Hepatocyte (in vitro differentiated cells): ENCODE data around the gene IGFBP7.

Source experiments
- CTCF ChIP-seq: fragments of 200-600 bp; sonication (generic); IDR thresholded peaks from 2 replicates; pipeline ENCODE4 v1.5.1; 2016; ENCODE audit warnings: antibody characterized with exemption, mild to moderate bottlenecking; ENCODE audit not compliant: poor library complexity
- EZH2 ChIP-seq: fragments of 200-600 bp; sonication (generic); IDR thresholded peaks from 2 replicates; pipeline ENCODE4 v1.6.1; 2016; ENCODE audit warnings: antibody characterized with exemption, mild to moderate bottlenecking, borderline replicate concordance
- EZH2phosphoT487 ChIP-seq: fragments of 200-600 bp; sonication (generic); IDR thresholded peaks from one replicate; pipeline ENCODE4 v1.6.1; 2018; ENCODE audit warnings: antibody characterized with exemption, mild to moderate bottlenecking, low read depth, moderate library complexity; ENCODE audit not compliant: unreplicated experiment, severe bottlenecking

DNA sequence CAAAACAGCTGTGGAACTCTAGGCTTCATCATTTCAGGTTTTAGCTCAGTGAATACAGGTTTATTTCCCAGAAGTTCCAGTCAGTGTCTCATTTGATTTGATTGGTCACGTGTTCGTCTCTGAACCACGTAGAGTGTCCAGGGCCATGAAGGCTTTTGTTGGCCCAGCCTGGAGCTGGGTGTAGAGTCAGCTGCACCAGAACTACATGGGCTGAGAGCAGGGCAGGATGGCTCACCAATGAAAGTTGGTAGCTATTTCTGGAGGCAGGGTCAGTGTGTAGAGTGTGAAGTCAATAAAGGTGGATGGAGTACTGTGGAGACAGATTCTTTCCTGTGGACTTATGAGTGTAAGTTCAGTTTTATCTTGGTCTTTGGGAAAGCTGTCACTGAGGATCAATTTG, 43.0 kb upstream of the IGFBP7 start:
- no peak for TF ChIP-seq EZH2phosphoT487
- no peak for TF ChIP-seq CTCF
- TF ChIP-seq EZH2, result no peak
